Stimulated activated naive CD8-positive, alpha-beta T cell treated with anti-CD3 and anti-CD28 coated beads, Interleukin-15, Interleukin-2, amounts not matched to agents 100 ng/mL and 50 ng/mL, for 24 hours (primary cell): ENCODE measurements around the gene KRT9.

Source experiments
- H3K27ac Mint-ChIP-seq: one replicate; pipeline ENCODE4 v1.8.0; 2021; ENCODE audit warnings: mild to moderate bottlenecking, mixed read lengths
- H3K27me3 Mint-ChIP-seq: one replicate; pipeline ENCODE4 v1.8.0; 2021; ENCODE audit warnings: mixed read lengths
- H3K36me3 Mint-ChIP-seq: one replicate; pipeline ENCODE4 v1.8.0; 2021; ENCODE audit warnings: low read depth, mixed read lengths
- H3K4me1 Mint-ChIP-seq: one replicate; pipeline ENCODE4 v1.8.0; 2021; ENCODE audit warnings: low read depth, mixed read lengths
- H3K4me3 Mint-ChIP-seq: one replicate; pipeline ENCODE4 v1.8.0; 2021; ENCODE audit warnings: mild to moderate bottlenecking, mixed read lengths
- H3K9me3 Mint-ChIP-seq: one replicate; pipeline ENCODE4 v1.8.0; 2021; ENCODE audit warnings: mixed read lengths

Gene KRT9

DNA sequence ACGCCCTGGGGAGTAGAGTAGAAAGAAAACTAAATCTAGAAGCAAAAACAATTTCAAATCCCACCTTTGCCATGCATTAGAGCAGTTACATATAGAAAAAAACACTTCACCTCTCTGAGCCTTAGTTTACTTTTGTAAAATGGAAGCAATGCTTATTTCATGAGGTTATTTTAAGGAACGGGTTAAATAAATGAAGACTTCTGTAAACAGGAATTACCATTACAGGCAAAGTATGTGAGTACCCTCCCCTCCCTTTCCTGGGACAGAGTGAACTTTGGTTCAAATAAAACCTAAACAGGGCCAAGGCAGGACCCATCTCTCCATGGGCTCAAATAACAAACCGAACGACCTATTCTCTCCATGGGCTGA is 48.6 kb downstream of the KRT9 start:
- Mint-ChIP-seq H3K4me3 (no peak overlapping the region), H3K36me3 (no peaks in the 10 kb centered on the region), H3K27me3 (peaks cover 14% of the 10 kb centered on the region), H3K9me3 (no peaks in the 10 kb centered on the region), H3K4me1 (peaks cover 4% of the 10 kb centered on the region), H3K27ac (no peak overlapping the region)

- no peaks in the 10 kb centered on the region for H3K9me3 Mint-ChIP-seq
- H3K27me3 Mint-ChIP-seq: peaks cover 14% of the 10 kb centered on the region
- no peaks in the 10 kb centered on the region for H3K36me3 Mint-ChIP-seq
- H3K4me1 Mint-ChIP-seq: peaks cover 4% of the 10 kb centered on the region
- H3K27ac Mint-ChIP-seq: no peak overlapping the region
- H3K4me3 Mint-ChIP-seq: no peak overlapping the region
Measured at GRCh38 chr17:41522301-41523224, 49.3 kb downstream of the KRT9 start.

DNA sequence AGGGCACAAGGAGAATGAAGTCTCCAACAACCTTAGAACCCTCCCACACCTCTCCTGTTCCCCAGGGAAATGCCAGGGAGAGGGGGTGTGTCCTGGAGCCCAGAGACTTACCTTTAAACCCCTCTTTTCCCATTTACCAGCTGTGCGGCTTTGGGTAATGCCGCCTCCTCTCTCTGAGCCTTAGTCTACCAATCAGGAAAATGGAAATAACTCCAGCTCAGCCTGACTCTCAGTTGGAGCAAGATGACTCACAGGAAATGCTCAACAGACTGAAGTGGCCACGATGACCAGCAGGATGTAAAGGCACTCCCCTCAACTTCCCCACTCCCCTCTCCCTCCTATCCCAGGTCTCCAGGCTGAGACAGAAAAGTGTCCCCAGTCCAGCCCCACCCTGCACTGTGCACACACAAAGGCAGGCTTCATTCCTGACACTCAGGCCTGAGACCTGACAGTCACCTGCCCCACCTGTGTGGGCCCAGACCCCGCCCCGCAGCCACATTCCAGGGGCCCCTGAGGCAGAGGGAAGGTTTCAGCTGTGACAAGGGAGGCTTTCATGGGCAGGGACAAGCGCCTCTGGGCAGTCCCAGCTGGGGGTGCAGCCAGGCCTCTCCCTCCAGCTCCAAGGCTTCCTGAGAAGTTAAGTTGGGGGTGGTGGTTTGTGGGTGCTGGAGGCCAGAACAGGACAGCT is 50.1 kb downstream of the KRT9 start:
- H3K27ac Mint-ChIP-seq: no peak overlapping the region
- H3K9me3 Mint-ChIP-seq: no peaks in the 10 kb centered on the region
- peaks cover 6% of the 10 kb centered on the region for H3K27me3 Mint-ChIP-seq
- H3K4me3 Mint-ChIP-seq: no peak overlapping the region
- no peaks in the 10 kb centered on the region for H3K36me3 Mint-ChIP-seq
- no peaks in the 10 kb centered on the region for H3K4me1 Mint-ChIP-seq

DNA sequence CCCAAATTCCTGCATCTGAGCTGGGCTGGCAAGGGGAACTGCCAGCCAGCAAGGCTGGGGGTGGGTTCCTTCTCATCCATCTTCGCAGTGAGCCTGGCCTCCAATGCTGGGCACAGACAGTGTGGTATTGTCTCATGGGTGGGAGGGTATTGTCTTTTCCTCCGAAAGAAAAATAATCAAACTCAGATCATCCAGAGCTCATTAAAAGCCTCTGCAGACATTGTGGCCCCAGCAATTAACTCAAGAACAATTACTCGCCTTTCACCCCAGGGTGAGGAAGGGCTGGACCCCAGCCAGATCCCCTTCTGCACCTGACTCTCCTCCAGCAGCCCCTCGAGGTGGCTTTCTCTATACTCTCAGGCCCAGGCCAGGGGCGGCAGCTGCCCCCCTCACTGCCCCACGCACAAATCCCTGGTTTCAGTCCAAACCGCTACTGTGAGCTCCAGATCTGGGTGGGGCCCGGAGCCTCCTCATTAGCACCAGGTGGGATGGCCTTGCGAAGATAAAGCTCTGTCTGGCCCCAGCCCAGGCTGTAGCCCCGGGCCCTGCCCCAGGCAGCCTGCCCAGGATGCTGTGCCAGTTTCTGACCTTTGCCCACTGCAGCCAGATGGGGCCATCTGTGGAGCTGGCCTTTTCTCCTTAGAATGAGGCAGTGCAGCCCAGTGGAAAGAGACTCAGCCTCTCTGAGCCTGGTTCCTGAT is 50.9 kb downstream of the KRT9 start:
- Mint-ChIP-seq H3K36me3 (no peaks in the 10 kb centered on the region), H3K27me3 (peaks cover 5% of the 10 kb centered on the region), H3K27ac (no peak overlapping the region), H3K4me3 (no peak overlapping the region), H3K4me1 (no peaks in the 10 kb centered on the region), H3K9me3 (no peaks in the 10 kb centered on the region)

- Mint-ChIP-seq H3K4me1 (no peaks in the 10 kb centered on the region), H3K9me3 (no peaks in the 10 kb centered on the region), H3K36me3 (no peaks in the 10 kb centered on the region), H3K4me3 (no peak overlapping the region), H3K27ac (no peak overlapping the region), H3K27me3 (no peaks in the 10 kb centered on the region)
Measured at GRCh38 chr17:41519501-41520224, 52.2 kb downstream of the KRT9 start.

- H3K4me3 Mint-ChIP-seq: no peak within 1 kb of the TSS
- no peak within 1 kb of the TSS for H3K27ac Mint-ChIP-seq
- H3K27me3 Mint-ChIP-seq: no peaks in the 10 kb centered on the region
- no peaks in the 10 kb centered on the region for H3K4me1 Mint-ChIP-seq
- H3K36me3 Mint-ChIP-seq: no peaks in the 10 kb centered on the region
- H3K9me3 Mint-ChIP-seq: no peaks in the 10 kb centered on the region
Measured at GRCh38 chr17:41518789-41519449, 52.9 kb downstream of the KRT9 start, which contains the start of gene KRT15. Gene KRT15, minus strand, starts transcription at chr17:41518890. Its CDS starts 63 bp downstream, at chr17:41518827.

DNA sequence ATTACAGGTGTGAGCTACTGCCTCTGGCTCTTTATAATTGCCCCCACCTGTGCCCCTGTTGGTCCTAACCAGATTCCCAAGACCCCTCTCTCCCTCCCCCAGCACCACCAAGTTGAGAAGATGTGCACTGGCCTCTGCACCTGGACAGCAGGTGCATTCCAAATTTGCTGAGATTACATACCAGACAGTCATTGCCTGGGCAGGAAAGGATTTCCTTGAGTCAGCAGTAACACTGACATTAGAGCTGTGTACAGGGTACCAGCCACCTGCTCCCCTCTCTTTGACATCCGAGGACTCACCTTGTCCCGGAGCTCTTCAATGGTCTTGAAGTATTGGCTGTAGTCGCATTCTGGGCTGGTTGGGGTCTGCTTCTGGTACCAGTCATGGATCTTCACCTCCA is 53.8 kb downstream of the KRT9 start:
- Mint-ChIP-seq H3K9me3 (no peaks in the 10 kb centered on the region), H3K36me3 (no peaks in the 10 kb centered on the region), H3K27ac (no peak overlapping the region), H3K27me3 (no peaks in the 10 kb centered on the region), H3K4me3 (no peak overlapping the region), H3K4me1 (no peaks in the 10 kb centered on the region)

- H3K4me3 Mint-ChIP-seq: no peak overlapping the region
- H3K36me3 Mint-ChIP-seq: no peaks in the 10 kb centered on the region
- H3K27me3 Mint-ChIP-seq: no peaks in the 10 kb centered on the region
- no peaks in the 10 kb centered on the region for H3K4me1 Mint-ChIP-seq
- H3K27ac Mint-ChIP-seq: no peak overlapping the region
- H3K9me3 Mint-ChIP-seq: no peaks in the 10 kb centered on the region
Measured at GRCh38 chr17:41516830-41517283, 55.0 kb downstream of the KRT9 start.

DNA sequence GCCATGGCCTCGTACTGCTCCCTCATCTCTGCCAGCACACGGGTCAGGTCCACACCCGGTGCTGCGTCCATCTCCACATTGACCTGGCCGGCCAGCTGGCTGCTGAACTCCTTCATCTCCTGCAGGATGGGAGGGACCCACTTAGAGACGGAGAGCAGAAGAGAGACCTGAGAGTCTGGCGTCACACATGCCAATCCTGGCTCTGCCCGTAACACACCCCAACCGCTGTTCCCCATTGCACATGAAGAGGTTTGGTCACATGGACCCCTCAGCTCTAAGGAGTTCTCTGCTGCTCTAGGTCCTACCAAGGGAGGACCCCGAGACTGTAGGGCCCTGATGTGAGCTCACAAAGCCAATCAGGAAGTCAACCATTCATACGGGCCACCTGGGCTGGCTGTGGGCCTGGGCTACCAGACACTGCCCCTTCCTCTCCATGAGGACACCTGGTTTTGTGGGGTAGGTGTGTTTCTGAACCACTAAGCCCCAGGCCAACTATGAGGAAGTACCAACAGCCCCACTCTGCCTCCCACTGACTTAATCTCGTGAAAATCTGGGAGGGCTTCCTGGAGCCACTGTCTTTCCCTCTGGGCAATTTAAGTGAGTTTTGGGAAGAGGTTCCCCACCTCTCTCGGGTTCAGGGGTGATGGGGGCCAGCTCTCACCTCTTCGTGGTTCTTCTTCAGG is 55.6 kb downstream of the KRT9 start:
- no peaks in the 10 kb centered on the region for H3K36me3 Mint-ChIP-seq
- H3K27me3 Mint-ChIP-seq: no peaks in the 10 kb centered on the region
- H3K9me3 Mint-ChIP-seq: no peaks in the 10 kb centered on the region
- H3K4me3 Mint-ChIP-seq: no peak overlapping the region
- no peaks in the 10 kb centered on the region for H3K4me1 Mint-ChIP-seq
- H3K27ac Mint-ChIP-seq: no peak overlapping the region
